A549 (cell line): ENCODE data around the gene BST1. TPM values are rescaled to one million over a fixed set of nuclear protein-coding genes. Genes with fewer than 3 reads are reported as not detected.

Source experiments
- ATAC-seq, 2 experiments: fragments of 200-7000 bp in 1 of 2; fragments of >200 bp in 1 of 2; cut with Nextera tagmentation in 1 of 2; cut with Tn5 transposase in 1 of 2; 3 replicates each; pipeline versions ENCODE4 v1.8.0 to v1.9.1; 2018 to 2020; ENCODE audit warnings: mild to moderate bottlenecking in 1 of 2, moderate library complexity in 1 of 2
- CTCF ChIA-PET: fragments of 300-600 bp; sonication (Branson Sonifier 250); formaldehyde crosslinking; extraction: SDS; loops from one replicate; lab custom pipeline; 2021; ENCODE audit warnings: antibody characterized with exemption, inconsistent platforms; lab: Yijun Ruan, JAX
- POLR2A ChIA-PET: fragments of 350-600 bp; formaldehyde crosslinking; extraction: SDS; loops from one replicate; lab custom pipeline; 2021; ENCODE audit warnings: antibody characterized with exemption, inconsistent platforms; lab: Yijun Ruan, JAX
- DNase-seq, 2 experiments: peaks; one replicate each; pipeline versions ENCODE4 v3.0.0 to v3.0.0-alpha.2; 2011 to 2016; ENCODE audit warnings: low read depth in 1 of 2, low spot score in 1 of 2
- FAIRE-seq: peaks from 2 replicates; lab custom pipeline; 2011; peaks lifted over from hg19 to GRCh38; lab: Jason Lieb, UNC
- H3K27ac ChIP-seq, 2 experiments: fragments of >200 bp; sonication (Bioruptor Twin); formaldehyde crosslinking; 3 replicates each; pipeline ENCODE4 v1.5.1; 2016 to 2017
- H3K4me1 ChIP-seq: fragments of >200 bp; sonication (Bioruptor Twin); formaldehyde crosslinking; 3 replicates; pipeline ENCODE4 v1.6.1; 2016
- H3K4me2 ChIP-seq: fragments of >200 bp; sonication (Bioruptor Twin); formaldehyde crosslinking; 3 replicates; pipeline ENCODE4 v1.6.1; 2016
- H3K4me3 ChIP-seq: fragments of >200 bp; sonication (Bioruptor Twin); formaldehyde crosslinking; 3 replicates; pipeline ENCODE4 v1.5.1; 2016
- H3K9me3 ChIP-seq: fragments of >200 bp; sonication (Bioruptor Twin); formaldehyde crosslinking; 3 replicates; pipeline ENCODE4 v1.6.1; 2016
- BHLHE40 ChIP-seq: IDR thresholded peaks from 2 replicates; pipeline ENCODE4 v1.6.1; 2012; ENCODE audit warnings: low read depth, low read length, inconsistent platforms
- CBX2 ChIP-seq: fragments of 200-600 bp; sonication (generic); IDR thresholded peaks from 2 replicates; pipeline ENCODE4 v1.6.1; 2016; ENCODE audit warnings: low read depth, mild to moderate bottlenecking, borderline replicate concordance
- CBX8 ChIP-seq: fragments of 200-600 bp; sonication (generic); IDR thresholded peaks from 2 replicates; pipeline ENCODE4 v1.6.1; 2016
- CHD2 ChIP-seq: fragments of 150-350 bp; IDR thresholded peaks from 2 replicates; pipeline ENCODE4 v1.6.1; 2014; ENCODE audit warnings: low read length; ENCODE audit not compliant: partially characterized antibody
- CHD4 ChIP-seq: fragments of 200-600 bp; sonication (generic); IDR thresholded peaks from 2 replicates; pipeline ENCODE4 v1.6.1; 2016; ENCODE audit warnings: antibody characterized with exemption, mild to moderate bottlenecking, borderline replicate concordance
- ESRRA ChIP-seq: fragments of 150-350 bp; IDR thresholded peaks from 2 replicates; pipeline ENCODE4 v1.6.1; 2014; ENCODE audit warnings: mild to moderate bottlenecking, low read length, borderline replicate concordance
- FOSB ChIP-seq: fragments of 250-450 bp; sonication (Bioruptor Pico); IDR thresholded peaks from 2 replicates; pipeline ENCODE4 v1.5.0; 2020; ENCODE audit warnings: mild to moderate bottlenecking, moderate library complexity
- FOSL2 ChIP-seq, 2 experiments: fragments of 450-650 bp in 1 of 2; fragments of >200 bp in 1 of 2; sonication (Bioruptor Twin) in 1 of 2; formaldehyde crosslinking; IDR thresholded peaks; 2 replicates each; pipeline versions ENCODE4 v1.5.0 to v1.6.1; 2016 to 2020; ENCODE audit warnings: mild to moderate bottlenecking in 1 of 2, moderate library complexity in 1 of 2
- HDAC2 ChIP-seq: fragments of 200-600 bp; sonication (generic); IDR thresholded peaks from 2 replicates; pipeline ENCODE4 v1.6.1; 2016
- HOXB5 ChIP-seq: fragments of 250-450 bp; sonication (Bioruptor Pico); IDR thresholded peaks from 2 replicates; pipeline ENCODE4 v1.5.0; 2020; ENCODE audit warnings: mild to moderate bottlenecking, moderate library complexity
- JUNB ChIP-seq: fragments of >200 bp; sonication (Bioruptor Twin); formaldehyde crosslinking; IDR thresholded peaks from 2 replicates; pipeline ENCODE4 v1.6.1; 2016
- KDM1A ChIP-seq: fragments of 200-600 bp; sonication (generic); IDR thresholded peaks from 2 replicates; pipeline ENCODE4 v1.6.1; 2016; ENCODE audit warnings: low read depth, mild to moderate bottlenecking
- KDM5A ChIP-seq: fragments of 200-600 bp; sonication (generic); IDR thresholded peaks from 2 replicates; pipeline ENCODE4 v1.6.1; 2016; ENCODE audit warnings: antibody characterized with exemption, mild to moderate bottlenecking
- MAFK ChIP-seq: fragments of 450-650 bp; IDR thresholded peaks from 2 replicates; pipeline ENCODE4 v1.6.1; 2014; ENCODE audit not compliant: partially characterized antibody
- NFE2L2 ChIP-seq: fragments of 150-350 bp; conservative IDR thresholded peaks from 2 replicates; pipeline ENCODE4 v1.6.1; 2014; ENCODE audit warnings: low read length
- POLR2A ChIP-seq: IDR thresholded peaks from 2 replicates; pipeline ENCODE4 v1.6.1; 2012; ENCODE audit warnings: mild to moderate bottlenecking, low read length
- RFX5 ChIP-seq: fragments of 450-650 bp; IDR thresholded peaks from 2 replicates; pipeline ENCODE4 v1.7.1; 2014; ENCODE audit warnings: antibody characterized with exemption, mild to moderate bottlenecking, moderate library complexity
- RNF2 ChIP-seq: fragments of 200-600 bp; sonication (generic); IDR thresholded peaks from 2 replicates; pipeline ENCODE4 v1.6.1; 2016; ENCODE audit warnings: low read depth, mild to moderate bottlenecking, antibody characterized with exemption, moderate library complexity, borderline replicate concordance
- SREBF2 ChIP-seq: fragments of 450-650 bp; IDR thresholded peaks from 2 replicates; pipeline ENCODE4 v1.6.1; 2014; ENCODE audit warnings: mild to moderate bottlenecking, moderate library complexity
- TP53 ChIP-seq: fragments of 250-450 bp; sonication (Bioruptor Pico); IDR thresholded peaks from 2 replicates; pipeline ENCODE4 v1.5.0; 2021; ENCODE audit warnings: mild to moderate bottlenecking, moderate library complexity
- ZFP36 ChIP-seq: fragments of 450-650 bp; IDR thresholded peaks from 2 replicates; pipeline ENCODE4 v1.6.1; 2014; ENCODE audit warnings: borderline replicate concordance; ENCODE audit not compliant: partially characterized antibody
- WGBS: methylation state at CpG from one replicate; pipeline ENCODE4 v1.1.6; 2017; ENCODE audit errors: missing lambda C conversion rate; 5-methylcytosine and 5-hydroxymethylcytosine counted together
- polyA plus RNA-seq, 4 experiments: library from polyadenylated mRNA; depleted of rRNA in 3 of 4; stranded (reverse); fragments of >200 nt; fragmentation: RNase III in 1 of 4; extraction: RNeasy Plus Mini Kit Qiagen cat#74134 plus additional on column Dnase treatment in 1 of 4; gene quantifications; 2 replicates in 3 of 4; 3 replicates in 1 of 4; pipeline ENCODE4 v1.2.3, GENCODE V29; 2011 to 2017
- TF ChIP-seq, protein P1 (sequence below): fragments of 450-650 bp; IDR thresholded peaks from 2 replicates; pipeline ENCODE4 v1.6.1; 2014; ENCODE audit warnings: antibody characterized with exemption
- TF ChIP-seq, protein P2 (sequence below): fragments of 250-450 bp; sonication (Bioruptor Pico); IDR thresholded peaks from 2 replicates; pipeline ENCODE4 v1.5.0; 2020; ENCODE audit warnings: low read depth, mild to moderate bottlenecking, moderate library complexity

Gene BST1
- polyA plus RNA-seq, 2 of the 4 experiments (the other 2 are of a cell fraction): 11.7 to 16.0 TPM

DNA sequence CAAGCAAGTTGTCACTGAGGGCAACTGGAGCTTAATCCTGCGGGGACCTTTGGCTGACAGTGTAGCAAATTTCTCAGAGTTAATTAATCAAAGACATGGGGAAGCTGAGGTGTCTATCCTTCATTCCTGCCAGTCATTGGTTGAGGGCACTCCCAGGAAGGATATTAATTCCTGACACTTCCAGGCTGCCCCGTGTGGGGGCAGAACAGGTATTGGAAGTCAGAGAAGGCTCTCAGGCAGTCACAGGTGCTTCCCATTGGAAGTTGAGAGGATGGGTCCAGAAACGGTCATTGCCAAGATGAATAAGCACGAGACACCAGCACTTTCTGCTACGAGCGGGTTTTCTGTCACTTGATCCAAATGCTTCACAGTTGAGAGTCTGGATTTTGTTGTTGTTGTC, 46.1 kb downstream of the BST1 start:
- 63% methylated on average over 6 of the region's 6 CpGs for WGBS

DNA sequence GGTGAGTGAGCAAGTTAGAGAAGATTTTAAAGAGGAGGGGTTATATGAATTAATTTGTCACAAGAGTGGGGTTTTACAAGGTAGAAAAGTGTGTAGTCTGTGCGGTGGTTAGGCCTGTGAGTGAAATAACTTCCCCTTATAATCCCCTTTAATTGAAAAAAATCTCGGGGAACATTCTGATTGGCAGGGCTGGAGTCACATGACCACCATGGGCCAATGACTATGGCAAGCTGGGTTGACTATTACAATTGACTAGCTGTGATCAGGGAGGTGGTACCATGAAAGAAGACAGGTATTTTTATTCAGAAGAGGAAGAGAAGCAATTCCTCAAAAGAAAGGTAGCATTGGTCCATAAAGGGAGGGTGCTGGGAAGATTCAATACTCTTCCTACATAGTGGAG, 48.3 kb downstream of the BST1 start:
- Histone ChIP-seq H3K9me3 (no peaks in the 10 kb centered on the region), H3K4me3 (no peak overlapping the region), H3K27ac (no peak overlapping the region)
- CTCF ChIA-PET: no interaction called here
- DNase-seq: no peak
- TF ChIP-seq SREBF2 (no peak), CBX8 (no peak), KDM1A (no peak)
- TF ChIP-seq, all 56 proteins: peak for 0
- Histone ChIP-seq H3K4me1 (no peaks in the 10 kb centered on the region), H3K4me2 (no peak overlapping the region)
- FAIRE-seq: no peak
- POLR2A ChIA-PET: no interaction called here
- ATAC-seq: no peak
- 62% methylated on average over 2 of the region's 2 CpGs for WGBS

More for the DNA sequence above, 46.1 kb downstream of the BST1 start:
- Histone ChIP-seq H3K4me3 (no peak overlapping the region), H3K27ac (no peak overlapping the region)
- CTCF ChIA-PET: no interaction called here
- no peak for DNase-seq
- POLR2A ChIA-PET: no interaction called here
- TF ChIP-seq BHLHE40: no peak
- TF ChIP-seq ESRRA: no peak
- TF ChIP-seq, all 56 proteins: peak for 0
- no peak overlapping the region for H3K4me2 ChIP-seq
- H3K4me1 ChIP-seq: no peaks in the 10 kb centered on the region
- FAIRE-seq: no peak
- ATAC-seq: no peak
- no peaks in the 10 kb centered on the region for H3K9me3 ChIP-seq

DNA sequence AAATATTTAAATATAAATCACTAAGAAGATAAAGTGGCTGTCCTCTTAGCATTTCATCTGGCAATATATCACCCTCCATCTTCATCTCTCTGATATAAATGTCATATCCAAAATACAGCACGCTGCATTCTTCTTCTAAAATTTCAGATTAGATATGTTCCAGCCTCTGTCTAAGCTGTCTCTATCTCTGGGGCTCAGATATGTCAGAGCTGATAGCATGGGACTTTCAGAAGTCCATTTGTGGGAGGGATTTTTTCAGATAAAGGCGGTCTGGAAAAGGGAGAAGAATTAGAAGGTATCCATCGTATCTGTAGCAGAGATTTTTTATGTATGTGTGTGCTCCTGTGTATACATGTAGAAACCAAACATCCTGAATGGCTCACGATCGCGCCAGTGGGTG, 50.2 kb downstream of the BST1 start:
- CTCF ChIA-PET: no interaction called here
- Histone ChIP-seq H3K27ac (no peak overlapping the region), H3K4me1 (no peaks in the 10 kb centered on the region), H3K9me3 (no peaks in the 10 kb centered on the region), H3K4me2 (no peak overlapping the region), H3K4me3 (no peak overlapping the region)
- no peak for ATAC-seq
- DNase-seq: no peak
- POLR2A ChIA-PET: no interaction called here
- FAIRE-seq: no peak
- 94% methylated on average over 6 of the region's 6 CpGs for WGBS
- TF ChIP-seq CHD2 (no peak), RFX5 (no peak), POLR2A (no peak), SREBF2 (no peak)
- TF ChIP-seq, protein P1, sequence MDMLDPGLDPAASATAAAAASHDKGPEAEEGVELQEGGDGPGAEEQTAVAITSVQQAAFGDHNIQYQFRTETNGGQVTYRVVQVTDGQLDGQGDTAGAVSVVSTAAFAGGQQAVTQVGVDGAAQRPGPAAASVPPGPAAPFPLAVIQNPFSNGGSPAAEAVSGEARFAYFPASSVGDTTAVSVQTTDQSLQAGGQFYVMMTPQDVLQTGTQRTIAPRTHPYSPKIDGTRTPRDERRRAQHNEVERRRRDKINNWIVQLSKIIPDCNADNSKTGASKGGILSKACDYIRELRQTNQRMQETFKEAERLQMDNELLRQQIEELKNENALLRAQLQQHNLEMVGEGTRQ: no peak

DNA sequence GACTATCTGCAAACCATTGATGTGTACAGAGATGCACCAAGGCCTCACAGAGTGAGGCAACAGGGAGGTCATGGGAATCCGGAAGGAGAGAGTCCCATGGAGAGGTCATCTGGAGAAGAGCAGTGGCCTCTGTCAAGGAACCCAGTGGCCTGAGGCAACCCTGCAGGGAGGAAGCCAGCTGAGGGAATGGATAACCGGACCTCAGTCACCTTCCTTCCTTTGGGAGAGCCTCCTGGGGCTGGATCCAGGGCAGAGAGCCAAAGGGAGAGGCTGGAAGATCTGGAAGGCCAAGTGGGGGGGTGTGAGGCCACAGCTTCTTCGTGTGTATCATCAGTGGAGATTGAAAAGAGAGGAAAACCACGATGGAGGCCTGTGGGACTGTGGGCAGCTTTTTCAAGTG, 50.9 kb downstream of the BST1 start:
- ATAC-seq: no peak
- CTCF ChIA-PET: no interaction called here
- no peaks in the 10 kb centered on the region for H3K4me1 ChIP-seq
- TF ChIP-seq NFE2L2 (no peak), FOSB (CRISPR knock-in tag) (no peak), TP53 (CRISPR knock-in tag) (no peak), MAFK (no peak), RFX5 (no peak), HOXB5 (no peak), KDM5A (no peak), CBX2 (no peak), CBX8 (no peak)
- TF ChIP-seq, protein P2, sequence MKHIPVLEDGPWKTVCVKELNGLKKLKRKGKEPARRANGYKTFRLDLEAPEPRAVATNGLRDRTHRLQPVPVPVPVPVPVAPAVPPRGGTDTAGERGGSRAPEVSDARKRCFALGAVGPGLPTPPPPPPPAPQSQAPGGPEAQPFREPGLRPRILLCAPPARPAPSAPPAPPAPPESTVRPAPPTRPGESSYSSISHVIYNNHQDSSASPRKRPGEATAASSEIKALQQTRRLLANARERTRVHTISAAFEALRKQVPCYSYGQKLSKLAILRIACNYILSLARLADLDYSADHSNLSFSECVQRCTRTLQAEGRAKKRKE: no peak
- TF ChIP-seq, all 56 proteins: peak for 0
- 37% methylated on average over 4 of the region's 4 CpGs for WGBS
- Histone ChIP-seq H3K4me3 (no peak overlapping the region), H3K9me3 (no peaks in the 10 kb centered on the region), H3K4me2 (no peak overlapping the region), H3K27ac (no peak overlapping the region)
- FAIRE-seq (no peak), DNase-seq (no peak)
- POLR2A ChIA-PET: no interaction called here

DNA sequence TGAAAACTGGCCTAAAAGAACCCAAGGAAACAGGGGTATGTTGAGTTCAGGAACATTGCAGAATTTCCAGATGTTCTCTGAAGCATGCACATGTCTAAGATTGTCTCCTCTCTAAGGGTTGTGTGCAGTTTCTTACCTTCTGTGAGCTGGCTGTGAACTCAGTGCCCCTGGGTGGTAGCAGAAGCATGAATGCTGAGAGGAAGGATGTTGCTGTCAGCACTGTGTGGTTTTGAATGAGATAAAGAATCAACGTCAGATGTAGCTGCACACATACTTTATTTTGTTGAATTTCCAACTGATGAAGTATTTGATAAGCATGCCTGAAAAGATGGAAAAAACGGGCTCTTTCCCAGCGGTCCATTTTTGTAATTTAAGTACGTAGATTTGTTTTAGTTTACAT, 51.5 kb downstream of the BST1 start:
- Histone ChIP-seq H3K4me2 (no peak overlapping the region), H3K4me3 (no peak overlapping the region), H3K9me3 (no peaks in the 10 kb centered on the region), H3K4me1 (no peaks in the 10 kb centered on the region), H3K27ac (no peak overlapping the region)
- ChIA-PET POLR2A (no interaction called here), CTCF (no interaction called here)
- no peak for TF ChIP-seq RNF2
- TF ChIP-seq HDAC2: no peak
- no peak for TF ChIP-seq FOSL2 (IDR thresholded peaks at IDR 0.05)
- TF ChIP-seq FOSL2 (CRISPR knock-in tag; IDR thresholded peaks at IDR 0.05): no peak
- TF ChIP-seq POLR2A: no peak
- TF ChIP-seq SREBF2: no peak
- TF ChIP-seq ZFP36: no peak
- no peak for TF ChIP-seq MAFK
- TF ChIP-seq JUNB: no peak
- no peak for TF ChIP-seq CHD4
- TF ChIP-seq CBX8: no peak
- TF ChIP-seq ESRRA: no peak
- FAIRE-seq (no peak), DNase-seq (no peak), ATAC-seq (no peak)
- 86% methylated on average over 4 of the region's 4 CpGs for WGBS
